OCI-LY7 (cell line): ENCODE data around the gene SPECC1.
"Not testable (repeated sequence)": the region's sequence is repeated elsewhere in the genome, so short reads cannot be mapped to it uniquely, and the experiment has no call there.

ENCODE experiments used
- EZH2phosphoT487 ChIP-seq: fragments of 200-600 bp; sonication (generic); IDR thresholded peaks from 2 replicates; pipeline ENCODE4 v1.6.1; 2018; ENCODE audit warnings: low read depth, borderline replicate concordance, mild to moderate bottlenecking, mixed run types, antibody characterized with exemption, low read length, moderate library complexity, mixed read lengths
- TF ChIP-seq, protein P1 (sequence below): fragments of 200-600 bp; sonication (generic); conservative IDR thresholded peaks from 2 replicates; pipeline ENCODE4 v1.5.1; 2014; ENCODE audit warnings: mild to moderate bottlenecking, antibody characterized with exemption, low read length, moderate library complexity, mixed read lengths

- TF ChIP-seq, protein P1, sequence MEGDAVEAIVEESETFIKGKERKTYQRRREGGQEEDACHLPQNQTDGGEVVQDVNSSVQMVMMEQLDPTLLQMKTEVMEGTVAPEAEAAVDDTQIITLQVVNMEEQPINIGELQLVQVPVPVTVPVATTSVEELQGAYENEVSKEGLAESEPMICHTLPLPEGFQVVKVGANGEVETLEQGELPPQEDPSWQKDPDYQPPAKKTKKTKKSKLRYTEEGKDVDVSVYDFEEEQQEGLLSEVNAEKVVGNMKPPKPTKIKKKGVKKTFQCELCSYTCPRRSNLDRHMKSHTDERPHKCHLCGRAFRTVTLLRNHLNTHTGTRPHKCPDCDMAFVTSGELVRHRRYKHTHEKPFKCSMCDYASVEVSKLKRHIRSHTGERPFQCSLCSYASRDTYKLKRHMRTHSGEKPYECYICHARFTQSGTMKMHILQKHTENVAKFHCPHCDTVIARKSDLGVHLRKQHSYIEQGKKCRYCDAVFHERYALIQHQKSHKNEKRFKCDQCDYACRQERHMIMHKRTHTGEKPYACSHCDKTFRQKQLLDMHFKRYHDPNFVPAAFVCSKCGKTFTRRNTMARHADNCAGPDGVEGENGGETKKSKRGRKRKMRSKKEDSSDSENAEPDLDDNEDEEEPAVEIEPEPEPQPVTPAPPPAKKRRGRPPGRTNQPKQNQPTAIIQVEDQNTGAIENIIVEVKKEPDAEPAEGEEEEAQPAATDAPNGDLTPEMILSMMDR = not testable (repeated sequence)
- not testable (repeated sequence) for TF ChIP-seq EZH2phosphoT487
Measured at GRCh38 chr17:20016475-20016992, 7.4 kb downstream of the SPECC1 start.
